HL-60 (cell line): ENCODE data around the gene SVEP1.

Experiments used
- GABPA ChIP-seq: IDR thresholded peaks from 2 replicates; pipeline ENCODE4 v1.6.1; 2012; ENCODE audit warnings: low read depth
- TF ChIP-seq, protein P1 (sequence below): IDR thresholded peaks from one replicate; pipeline ENCODE4 v1.5.1; 2011; ENCODE audit warnings: low read length, control low read depth, inconsistent platforms; ENCODE audit not compliant: insufficient read depth

DNA sequence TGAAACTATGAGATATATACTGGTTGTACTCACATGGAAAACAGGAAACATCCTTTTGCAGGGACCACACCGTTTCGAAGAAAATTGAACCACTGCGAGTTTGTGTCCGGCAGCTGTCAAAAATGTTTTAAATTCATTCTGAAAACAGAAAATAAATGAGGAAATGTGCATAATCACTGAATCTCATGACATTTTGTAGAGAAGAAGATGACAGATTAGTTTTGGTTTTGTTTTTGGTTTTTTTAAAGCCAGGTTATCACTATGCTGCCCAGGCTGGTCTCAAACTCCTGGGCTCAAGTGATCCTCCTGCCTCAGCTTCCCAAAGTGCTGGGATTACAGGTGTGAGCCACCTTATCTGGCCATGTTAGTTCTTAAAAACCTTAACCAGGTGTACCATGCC, 245.4 kb downstream of the SVEP1 start:
- TF ChIP-seq, protein P1, sequence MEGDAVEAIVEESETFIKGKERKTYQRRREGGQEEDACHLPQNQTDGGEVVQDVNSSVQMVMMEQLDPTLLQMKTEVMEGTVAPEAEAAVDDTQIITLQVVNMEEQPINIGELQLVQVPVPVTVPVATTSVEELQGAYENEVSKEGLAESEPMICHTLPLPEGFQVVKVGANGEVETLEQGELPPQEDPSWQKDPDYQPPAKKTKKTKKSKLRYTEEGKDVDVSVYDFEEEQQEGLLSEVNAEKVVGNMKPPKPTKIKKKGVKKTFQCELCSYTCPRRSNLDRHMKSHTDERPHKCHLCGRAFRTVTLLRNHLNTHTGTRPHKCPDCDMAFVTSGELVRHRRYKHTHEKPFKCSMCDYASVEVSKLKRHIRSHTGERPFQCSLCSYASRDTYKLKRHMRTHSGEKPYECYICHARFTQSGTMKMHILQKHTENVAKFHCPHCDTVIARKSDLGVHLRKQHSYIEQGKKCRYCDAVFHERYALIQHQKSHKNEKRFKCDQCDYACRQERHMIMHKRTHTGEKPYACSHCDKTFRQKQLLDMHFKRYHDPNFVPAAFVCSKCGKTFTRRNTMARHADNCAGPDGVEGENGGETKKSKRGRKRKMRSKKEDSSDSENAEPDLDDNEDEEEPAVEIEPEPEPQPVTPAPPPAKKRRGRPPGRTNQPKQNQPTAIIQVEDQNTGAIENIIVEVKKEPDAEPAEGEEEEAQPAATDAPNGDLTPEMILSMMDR = no peak
- TF ChIP-seq GABPA = no peak
